ENCODE measurements around the gene SMKR1. TPM values are rescaled to one million over a fixed set of nuclear protein-coding genes. Genes with fewer than 3 reads are reported as not detected.
"Not testable (repeated sequence)": the region's sequence is repeated elsewhere in the genome, so short reads cannot be mapped to it uniquely, and the experiment has no call there.

Gene SMKR1
- total and polyA plus RNA-seq, 7 donors, result 0.22 to 0.74 (median 0.25) TPM; not detected in 4

GRCh38 chr7:129519464-129519863 is 17.1 kb downstream of the SMKR1 start:
- no peak overlapping the region for H3K4me3 ChIP-seq
- intact Hi-C loops (cut with DNase I), result no loop called here
- H3K27me3 ChIP-seq (ENCODE audit: insufficient read depth in 3 of 3, low read length in 2 of 3), result peaks cover 0 to 5% (median 0%) of the 10 kb centered on the region in 3 donors
- no peak for DNase-seq
- ATAC-seq, result no peak
- no peaks in the 10 kb centered on the region for H3K36me3 ChIP-seq (ENCODE audit: insufficient read depth in 1 of 2, low read depth in 1 of 2)
- H3K27ac ChIP-seq, result no peak overlapping the region
- WGBS, 3 donors, result 31 to 42% (median 33%) methylated on average over 5 of the region's 5 CpGs
- H3K9me3 ChIP-seq, result no peaks in the 10 kb centered on the region
- no peak for TF ChIP-seq CTCF (IDR thresholded peaks at IDR 0.05)
- H3K4me1 ChIP-seq, result no peaks in the 10 kb centered on the region

GRCh38 chr7:129522088-129522970 is 20.0 kb downstream of the SMKR1 start:
- Histone ChIP-seq H3K27me3 (ENCODE audit: insufficient read depth in 3 of 3, low read length in 2 of 3) (peaks cover 0 to 5% (median 2%) of the 10 kb centered on the region in 3 donors), H3K4me1 (no peaks in the 10 kb centered on the region), H3K36me3 (ENCODE audit: insufficient read depth in 1 of 2, low read depth in 1 of 2) (no peaks in the 10 kb centered on the region), H3K4me3 (no peak overlapping the region), H3K9me3 (no peaks in the 10 kb centered on the region), H3K27ac (no peak overlapping the region)
- ATAC-seq (no peak), DNase-seq (no peak)
- WGBS, 3 donors, result 44 to 49% (median 47%) methylated on average over 30 of the region's 30 CpGs
- no peak for TF ChIP-seq CTCF (IDR thresholded peaks at IDR 0.05)
- intact Hi-C loops (cut with DNase I), result no loop called here

- H3K4me3 ChIP-seq, result no peak overlapping the region
- no peak overlapping the region for H3K27ac ChIP-seq
- H3K4me1 ChIP-seq, result no peaks in the 10 kb centered on the region
- peaks cover 0 to 5% (median 2%) of the 10 kb centered on the region in 3 donors for H3K27me3 ChIP-seq (ENCODE audit: insufficient read depth in 3 of 3, low read length in 2 of 3)
- no peaks in the 10 kb centered on the region for H3K36me3 ChIP-seq (ENCODE audit: insufficient read depth in 1 of 2, low read depth in 1 of 2)
- no peak for TF ChIP-seq CTCF (IDR thresholded peaks at IDR 0.05)
- intact Hi-C loops (cut with DNase I), result no loop called here
- H3K9me3 ChIP-seq, result no peaks in the 10 kb centered on the region
- WGBS, 3 donors, result 39 to 53% (median 47%) methylated on average over 5 of the region's 5 CpGs
- ATAC-seq (no peak), DNase-seq (no peak)
Measured at GRCh38 chr7:129522971-129523340, 20.6 kb downstream of the SMKR1 start.

- DNase-seq (no peak), ATAC-seq (no peak)
- no peak overlapping the region for H3K4me3 ChIP-seq
- H3K27ac ChIP-seq, result no peak overlapping the region
- peaks cover 0 to 5% (median 2%) of the 10 kb centered on the region in 3 donors for H3K27me3 ChIP-seq (ENCODE audit: insufficient read depth in 3 of 3, low read length in 2 of 3)
- H3K36me3 ChIP-seq (ENCODE audit: insufficient read depth in 1 of 2, low read depth in 1 of 2), result no peaks in the 10 kb centered on the region
- intact Hi-C loops (cut with DNase I), result no loop called here
- H3K9me3 ChIP-seq, result no peaks in the 10 kb centered on the region
- TF ChIP-seq CTCF (IDR thresholded peaks at IDR 0.05), result no peak
- WGBS, 3 donors, result 69 to 83% (median 72%) methylated on average over 3 of the region's 3 CpGs
- no peaks in the 10 kb centered on the region for H3K4me1 ChIP-seq
Measured at GRCh38 chr7:129523924-129524323, 21.6 kb downstream of the SMKR1 start.

- H3K36me3 ChIP-seq (ENCODE audit: insufficient read depth in 1 of 2, low read depth in 1 of 2); H3K4me3 ChIP-seq; H3K27me3 ChIP-seq (ENCODE audit: insufficient read depth in 3 of 3, low read length in 2 of 3); H3K27ac ChIP-seq; H3K4me1 ChIP-seq; intact Hi-C loops (cut with DNase I); H3K9me3 ChIP-seq: not testable (repeated sequence)
- DNase-seq (peak; percentile 63), ATAC-seq (peak in 2 of 4 donors; percentile 38 to 43)
- WGBS, 3 donors, result 59 to 84% (median 60%) methylated on average over 2 of the region's 2 CpGs
Measured at GRCh38 chr7:129524405-129524804, 22.1 kb downstream of the SMKR1 start.

All from psoas muscle (tissue), 8 donors.